Measurements from ENCODE around the gene PRICKLE1. TPM values are rescaled to one million over a fixed set of nuclear protein-coding genes. Genes with fewer than 3 reads are reported as not detected.

Gene PRICKLE1
- total RNA-seq, 3 donors from 2014 or later (not counting 1 experiment from before 2014, with no cell fraction given): 0.15 to 0.34 TPM; not detected in 1

DNA sequence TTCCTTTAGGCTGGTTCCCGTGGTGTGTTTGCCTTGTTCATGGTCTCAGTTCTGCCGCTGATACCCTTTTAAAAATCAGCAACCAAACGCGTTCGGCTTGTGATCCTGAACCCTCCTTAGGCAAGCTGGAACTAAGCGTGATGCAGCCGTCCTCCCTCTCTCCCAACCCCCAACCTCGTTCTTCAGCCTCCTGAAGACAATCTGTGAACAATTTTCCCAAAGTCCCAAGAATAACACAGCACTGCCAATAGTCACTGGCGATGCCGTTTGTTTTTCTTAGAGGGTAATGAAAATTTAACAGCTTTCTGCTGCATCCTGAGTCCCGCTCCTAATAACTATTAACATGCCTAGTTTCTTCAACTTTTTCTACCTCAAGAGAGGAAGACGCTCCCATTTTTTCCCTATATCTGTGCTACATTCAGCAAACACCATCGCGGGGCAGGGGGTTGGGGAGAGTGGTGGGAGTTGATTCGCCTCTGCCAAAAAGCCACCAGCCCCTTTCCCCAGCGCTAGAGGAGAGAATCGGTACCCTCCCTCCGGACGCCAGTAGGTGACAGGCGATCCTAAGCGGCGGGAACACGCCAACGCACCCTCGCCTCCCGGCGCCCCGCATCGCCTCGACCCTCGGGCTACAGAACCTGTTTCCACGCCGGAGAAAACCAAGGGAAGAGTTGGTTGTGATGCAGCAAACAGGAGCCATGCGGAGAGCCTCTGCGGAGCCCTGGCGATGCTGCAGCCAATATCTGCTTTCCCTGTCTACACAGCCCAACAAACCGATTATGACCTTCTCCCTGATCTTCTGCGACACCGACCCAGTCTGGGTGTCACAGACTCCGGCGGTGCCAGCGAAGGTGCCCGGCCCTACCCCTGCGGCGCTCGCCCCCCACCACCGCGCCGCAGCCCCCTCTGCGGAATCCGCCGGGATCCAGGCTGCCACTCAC is 752 bp downstream of the PRICKLE1 start:
- no peak overlapping the region for H3K27ac Mint-ChIP-seq
- H3K9me3 ChIP-seq (ENCODE audit: control insufficient read depth, insufficient read depth, low read length): no peaks in the 10 kb centered on the region
- H3K4me1 Mint-ChIP-seq: peaks cover 6 to 10% of the 10 kb centered on the region in 2 donors
- peaks cover 13% of the 10 kb centered on the region for H3K4me1 ChIP-seq (ENCODE audit: control insufficient read depth, insufficient read depth, low read length)
- no peak for DNase-seq
- H3K27me3 Mint-ChIP-seq (ENCODE audit: low read depth in 2 of 2): peaks cover 27 to 45% of the 10 kb centered on the region in 2 donors
- H3K27me3 ChIP-seq (ENCODE audit: control insufficient read depth, insufficient read depth, low read length): peaks cover 15% of the 10 kb centered on the region
- no peak overlapping the region for H3K27ac ChIP-seq (ENCODE audit: low read length)
- no peaks in the 10 kb centered on the region for H3K9me3 Mint-ChIP-seq
- 9% methylated on average over 47 of the region's 52 CpGs for WGBS (ENCODE audit: insufficient coverage)
- peak overlapping the region; percentile 72 for H3K4me3 Mint-ChIP-seq
- ATAC-seq: no peak
- no peaks in the 10 kb centered on the region for H3K36me3 ChIP-seq (ENCODE audit: control insufficient read depth, insufficient read depth, low read length)
- H3K36me3 Mint-ChIP-seq: no peaks in the 10 kb centered on the region
- peak overlapping the region; percentile 16 for H3K4me3 ChIP-seq (ENCODE audit: low read length)
- intact Hi-C loops (cut with micrococcal nuclease): no loop called here
- TF ChIP-seq CTCF (IDR thresholded peaks at IDR 0.05): no peak

GRCh38 chr12:42587601-42588523 is 1.7 kb downstream of the PRICKLE1 start:
- H3K27ac Mint-ChIP-seq: no peak overlapping the region
- H3K4me3 Mint-ChIP-seq: peak overlapping the region; percentile 72
- ATAC-seq (no peak), DNase-seq (no peak)
- H3K9me3 Mint-ChIP-seq: no peaks in the 10 kb centered on the region
- no peaks in the 10 kb centered on the region for H3K36me3 Mint-ChIP-seq
- intact Hi-C loops (cut with micrococcal nuclease): no loop called here
- peaks cover 13% of the 10 kb centered on the region for H3K4me1 ChIP-seq (ENCODE audit: control insufficient read depth, insufficient read depth, low read length)
- H3K27ac ChIP-seq (ENCODE audit: low read length): no peak overlapping the region
- WGBS (ENCODE audit: insufficient coverage): 83% methylated on average over 7 of the region's 7 CpGs
- no peak for TF ChIP-seq CTCF (IDR thresholded peaks at IDR 0.05)
- peaks cover 6 to 10% of the 10 kb centered on the region in 2 donors for H3K4me1 Mint-ChIP-seq
- H3K4me3 ChIP-seq (ENCODE audit: low read length): no peak overlapping the region
- peaks cover 16% of the 10 kb centered on the region for H3K27me3 ChIP-seq (ENCODE audit: control insufficient read depth, insufficient read depth, low read length)
- no peaks in the 10 kb centered on the region for H3K36me3 ChIP-seq (ENCODE audit: control insufficient read depth, insufficient read depth, low read length)
- no peaks in the 10 kb centered on the region for H3K9me3 ChIP-seq (ENCODE audit: control insufficient read depth, insufficient read depth, low read length)
- peaks cover 25 to 45% of the 10 kb centered on the region in 2 donors for H3K27me3 Mint-ChIP-seq (ENCODE audit: low read depth in 2 of 2)

GRCh38 chr12:42586268-42586667 is 3.3 kb downstream of the PRICKLE1 start:
- H3K36me3 Mint-ChIP-seq: no peaks in the 10 kb centered on the region

More at GRCh38 chr12:42586268-42586667, 3.3 kb downstream of the PRICKLE1 start:
- TF ChIP-seq CTCF (IDR thresholded peaks at IDR 0.05): no peak
- Histone ChIP-seq H3K27ac (ENCODE audit: low read length) (no peak overlapping the region), H3K9me3 (ENCODE audit: control insufficient read depth, insufficient read depth, low read length) (no peaks in the 10 kb centered on the region), H3K4me3 (ENCODE audit: low read length) (no peak overlapping the region), H3K27me3 (ENCODE audit: control insufficient read depth, insufficient read depth, low read length) (peaks cover 13% of the 10 kb centered on the region), H3K4me1 (ENCODE audit: control insufficient read depth, insufficient read depth, low read length) (peaks cover 13% of the 10 kb centered on the region), H3K36me3 (ENCODE audit: control insufficient read depth, insufficient read depth, low read length) (no peaks in the 10 kb centered on the region)
- Mint-ChIP-seq H3K9me3 (no peaks in the 10 kb centered on the region), H3K4me3 (no peak overlapping the region), H3K27me3 (ENCODE audit: low read depth in 2 of 2) (peaks cover 24 to 38% of the 10 kb centered on the region in 2 donors), H3K4me1 (peaks cover 6 to 10% of the 10 kb centered on the region in 2 donors), H3K27ac (no peak overlapping the region)
- ATAC-seq (no peak), DNase-seq (no peak)
- 100% methylated on average over 1 of the region's 1 CpG for WGBS (ENCODE audit: insufficient coverage)
- intact Hi-C loops (cut with micrococcal nuclease): no loop called here

Measured in natural killer cell (primary cell).